CD4-positive, alpha-beta T cell treated with Interleukin-21 for 1 hour (primary cell): ENCODE measurements around the gene OIP5.
A peak's percentile ranks its signal among the peaks of the same experiment; 100 is the strongest.
"Not testable (repeated sequence)": the region's sequence is repeated elsewhere in the genome, so short reads cannot be mapped to it uniquely, and the experiment has no call there.

ENCODE experiments used
- DNase-seq: peaks from one replicate; pipeline ENCODE4 v3.0.0-alpha.2; 2020

Gene OIP5

GRCh38 chr15:41301139-41301538 is 31.3 kb downstream of the OIP5 start:
- DNase-seq = not testable (repeated sequence)

GRCh38 chr15:41292521-41292920 is 39.9 kb downstream of the OIP5 start:
- no peak for DNase-seq

- DNase-seq = no peak
These were observed 41.2 kb downstream of the OIP5 start for GRCh38 chr15:41291065-41291631.

- DNase-seq = no peak
These were observed 42.4 kb downstream of the OIP5 start for GRCh38 chr15:41289953-41290352.

DNA sequence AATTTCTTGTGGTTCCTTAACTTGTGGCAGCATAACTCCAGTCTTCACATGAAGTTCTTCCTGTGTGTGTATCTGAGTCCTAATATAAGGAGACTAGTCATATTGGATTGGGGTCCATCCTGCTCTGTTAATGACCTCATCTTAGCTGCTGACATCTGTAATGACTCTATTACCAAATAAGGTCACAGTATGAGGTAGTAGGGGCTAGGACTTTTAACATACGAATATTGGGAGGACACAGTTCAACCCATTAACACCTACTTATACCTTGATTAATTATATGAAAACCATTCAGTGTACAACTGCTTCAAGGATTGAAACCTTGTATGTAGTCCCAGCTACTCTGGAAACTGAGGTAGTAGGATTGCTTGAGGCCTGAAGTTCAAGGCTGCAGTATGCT is 43.9 kb downstream of the OIP5 start:
- no peak for DNase-seq

DNA sequence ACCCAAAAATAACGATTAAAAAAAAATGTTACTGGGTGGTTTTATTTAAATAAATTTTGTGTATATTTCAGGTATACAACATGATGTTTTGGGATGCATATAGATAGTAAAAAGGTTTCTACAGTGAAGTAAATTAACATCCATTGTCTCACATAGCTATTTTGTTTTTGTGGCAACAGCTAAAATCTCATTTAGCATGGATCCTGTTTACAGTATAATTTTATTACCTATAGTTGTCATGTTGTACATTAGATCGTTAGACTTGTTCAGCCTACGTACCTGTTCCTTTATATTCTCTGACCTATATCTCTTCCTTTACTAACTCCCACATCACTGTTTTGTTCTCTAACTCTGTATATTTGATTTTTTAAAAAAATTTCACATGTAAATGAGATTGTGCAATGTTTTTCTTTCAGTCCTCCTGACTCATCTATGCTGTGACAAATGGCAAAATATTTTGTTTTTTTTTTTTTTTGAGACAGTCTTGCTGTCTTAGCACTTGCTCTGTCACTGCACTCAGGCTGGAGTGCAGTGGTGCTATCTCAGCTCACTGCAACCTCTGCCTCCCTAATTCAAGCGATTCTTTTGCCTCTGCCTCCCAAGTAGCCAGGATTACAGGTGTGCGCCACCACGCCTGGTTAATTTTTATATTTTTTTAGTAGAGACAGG is 45.6 kb downstream of the OIP5 start:
- no peak for DNase-seq

- no peak for DNase-seq
These were observed 47.1 kb downstream of the OIP5 start for GRCh38 chr15:41285285-41285684.

- DNase-seq = peak; percentile 38
These were observed 47.8 kb downstream of the OIP5 start for GRCh38 chr15:41284427-41285177.

DNA sequence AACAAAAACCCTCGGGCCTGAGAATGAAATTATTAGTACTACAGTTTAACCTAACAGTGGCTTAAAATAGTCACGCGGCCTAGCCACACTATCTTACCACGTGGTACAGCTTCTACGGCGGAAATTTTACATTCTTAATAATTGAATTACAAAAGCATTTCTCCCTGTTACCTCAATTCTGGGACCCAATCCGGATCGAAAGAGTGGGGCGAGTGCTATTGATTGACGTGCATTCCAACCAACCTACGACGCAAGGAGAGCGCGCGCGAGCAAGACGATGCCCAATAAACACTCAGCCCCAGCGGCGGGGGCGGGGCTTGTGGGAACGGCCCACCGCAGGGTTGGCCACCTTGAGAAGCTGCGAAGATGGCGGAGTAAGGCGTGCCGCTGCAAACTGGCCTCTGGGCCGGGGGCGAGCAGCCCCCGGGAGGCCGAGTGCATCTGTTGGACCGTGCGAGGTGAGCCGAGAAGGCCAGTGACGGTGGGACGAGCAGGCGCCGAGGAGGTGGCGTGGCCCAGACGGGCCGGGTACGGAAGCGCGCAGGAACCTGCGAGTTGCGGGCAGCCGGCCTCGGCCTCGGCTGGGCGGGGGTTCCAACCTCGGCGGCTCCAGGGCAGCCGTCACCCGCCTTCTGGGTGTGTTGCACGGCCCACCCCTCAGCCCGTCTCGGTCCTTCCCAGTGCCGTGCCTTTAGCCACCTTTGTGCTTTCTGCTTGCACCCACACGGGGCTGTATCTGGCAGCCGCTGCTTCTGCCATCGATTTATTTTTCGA is 48.6 kb downstream of the OIP5 start:
- DNase-seq = peak; percentile 99

GRCh38 chr15:41282980-41283652 is 49.3 kb downstream of the OIP5 start:
- not testable (repeated sequence) for DNase-seq

DNA sequence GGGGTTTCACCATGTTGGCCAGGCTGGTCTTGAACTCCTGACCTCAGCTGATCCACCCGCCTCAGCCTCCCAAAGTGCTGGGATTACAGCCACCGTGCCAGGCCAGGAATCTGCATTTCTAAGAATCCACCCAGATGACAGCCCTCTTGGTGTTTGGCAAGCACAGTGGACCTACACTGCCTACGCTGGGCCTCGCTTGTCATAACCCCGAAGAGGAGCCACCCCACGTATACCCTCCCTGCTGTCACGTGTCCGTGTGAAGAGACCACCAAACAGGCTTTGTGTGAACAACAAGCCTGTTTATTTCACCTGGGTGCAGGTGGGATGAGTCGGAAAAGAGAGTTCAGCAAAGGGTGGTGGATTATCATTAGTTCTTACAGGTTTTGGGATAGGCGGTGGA is 50.0 kb downstream of the OIP5 start:
- DNase-seq = not testable (repeated sequence)

- DNase-seq = no peak
These were observed 51.2 kb downstream of the OIP5 start for GRCh38 chr15:41281236-41281635.

GRCh38 chr15:41279535-41280283 is 52.7 kb downstream of the OIP5 start:
- no peak for DNase-seq

DNA sequence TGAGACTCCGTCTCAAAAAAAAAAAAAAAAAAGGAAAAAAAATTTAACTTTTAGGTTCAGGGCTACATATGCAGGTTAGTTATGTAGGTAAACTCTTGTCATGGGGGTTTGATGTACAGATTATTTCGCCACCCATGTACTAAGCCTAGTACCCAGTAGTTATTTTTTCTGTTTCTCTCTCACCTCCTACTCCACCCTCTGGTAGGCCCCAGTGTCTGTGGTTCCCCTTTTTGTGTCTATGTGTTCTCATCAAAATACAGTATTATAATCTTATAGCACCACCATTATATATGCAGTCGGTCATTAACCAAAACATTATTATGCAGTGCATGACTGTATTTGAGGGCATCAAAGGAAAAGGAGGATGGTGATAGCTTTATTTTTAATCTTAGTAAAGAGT is 54.1 kb downstream of the OIP5 start:
- DNase-seq = no peak

- DNase-seq = no peak
These were observed 55.6 kb downstream of the OIP5 start for GRCh38 chr15:41276831-41277230.

GRCh38 chr15:41269887-41270286 is 62.5 kb downstream of the OIP5 start:
- no peak for DNase-seq

GRCh38 chr15:41263891-41264351 is 68.5 kb downstream of the OIP5 start:
- DNase-seq = no peak

GRCh38 chr15:41262571-41262970 is 69.8 kb downstream of the OIP5 start:
- no peak for DNase-seq

GRCh38 chr15:41260924-41261323 is 71.5 kb downstream of the OIP5 start:
- not testable (repeated sequence) for DNase-seq

DNA sequence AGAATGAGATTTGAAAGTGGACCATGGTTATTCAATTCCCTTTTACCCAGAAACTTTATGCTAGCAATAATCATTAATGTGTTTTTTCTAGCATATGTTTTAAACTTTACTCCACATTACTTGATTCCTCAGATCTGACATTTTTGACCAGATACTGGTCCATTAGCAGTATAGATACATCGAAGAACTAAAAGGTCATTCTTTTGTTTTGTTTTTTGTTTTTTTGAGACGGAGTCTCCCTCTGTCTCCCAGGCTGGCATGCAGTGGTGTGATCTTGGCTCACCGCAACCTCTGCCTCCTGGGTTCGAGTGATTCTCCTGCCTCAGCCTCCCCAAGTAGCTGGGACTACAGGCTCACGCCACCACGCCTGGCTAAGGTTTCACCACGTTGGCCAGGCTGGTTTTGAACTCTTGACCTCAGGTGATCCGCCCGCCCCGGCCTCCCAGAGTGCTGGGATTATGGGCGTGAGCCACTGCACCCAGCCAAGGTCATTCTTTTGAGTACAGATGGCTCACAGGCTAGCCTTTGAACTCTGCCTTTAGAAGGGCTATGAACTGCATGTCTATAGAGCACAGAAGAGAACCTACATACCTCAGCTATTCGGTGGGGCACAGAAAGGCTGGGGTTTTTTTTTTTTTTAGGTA is 72.7 kb downstream of the OIP5 start:
- no peak for DNase-seq
